GM12878 (cell line): ENCODE data around the gene ALG10B. TPM values are rescaled to one million over a fixed set of nuclear protein-coding genes. Genes with fewer than 3 reads are reported as not detected.
"Not testable (repeated sequence)": the region's sequence is repeated elsewhere in the genome, so short reads cannot be mapped to it uniquely, and the experiment has no call there.

Source experiments
- ATAC-seq: fragments of 200-7000 bp; cut with Tn5 transposase; 3 replicates; pipeline ENCODE4 v1.9.1; 2020; ENCODE audit warnings: mild to moderate bottlenecking, moderate library complexity
- BruUV-seq: library from RNA; stranded (reverse); fragments of 400-500 nt; replicated peaks from 2 replicates; lab custom pipeline; 2021; lab: Mats Ljungman, UMichigan
- CTCF ChIA-PET: fragments of 300-600 bp; sonication (Branson Sonifier 250); formaldehyde crosslinking; extraction: SDS; loops from one replicate; lab custom pipeline; 2021; ENCODE audit warnings: inconsistent platforms; lab: Yijun Ruan, JAX
- POLR2A ChIA-PET: fragments of 350-600 bp; formaldehyde crosslinking; extraction: SDS; loops from one replicate; lab custom pipeline; 2021; ENCODE audit warnings: inconsistent platforms; lab: Charles Lee
- RAD21 ChIA-PET: fragments of 300-600 bp; sonication (Branson Sonifier 250); formaldehyde crosslinking; loops from one replicate; lab custom pipeline; 2023; ENCODE audit warnings: antibody characterized with exemption; ENCODE audit not compliant: unreplicated experiment; lab: Charles Lee
- SMC1A ChIA-PET: fragments of 300-600 bp; sonication (Branson Sonifier 250); formaldehyde crosslinking; loops from one replicate; lab custom pipeline; 2023; ENCODE audit not compliant: unreplicated experiment, uncharacterized antibody; lab: Charles Lee
- DNase-seq: peaks from one replicate; pipeline ENCODE4 v3.0.0-alpha.2; 2011; ENCODE audit warnings: low read depth, low spot score
- FAIRE-seq: peaks from 3 replicates; lab custom pipeline; 2011; peaks lifted over from hg19 to GRCh38; lab: Jason Lieb, UNC
- H2AFZ ChIP-seq: 2 replicates; pipeline ENCODE4 v1.6.0; 2011; ENCODE audit warnings: low read depth, low read length, control low read depth; ENCODE audit not compliant: control insufficient read depth
- H3K27ac ChIP-seq: 2 replicates; pipeline ENCODE4 v1.5.1; 2011; ENCODE audit warnings: control low read depth; ENCODE audit not compliant: control insufficient read depth, insufficient read depth
- H3K27me3 ChIP-seq, 2 experiments: replicated peaks in 1 of 2; 2 replicates each; pipeline versions ENCODE4 v1.6.0 to v1.6.1; 2011; ENCODE audit warnings: low read length in 1 of 2; ENCODE audit not compliant: control insufficient read depth in 2 of 2, insufficient read depth in 2 of 2
- H3K36me3 ChIP-seq, 2 experiments: 2 replicates each; pipeline ENCODE4 v1.5.1; 2011; ENCODE audit warnings: low read length in 1 of 2; ENCODE audit not compliant: control insufficient read depth in 2 of 2, insufficient read depth in 2 of 2
- H3K4me1 ChIP-seq: 2 replicates; pipeline ENCODE4 v1.6.1; 2011; ENCODE audit warnings: mild to moderate bottlenecking, low read length, moderate library complexity, mixed read lengths; ENCODE audit not compliant: control insufficient read depth, insufficient read depth
- H3K4me2 ChIP-seq: 2 replicates; pipeline ENCODE4 v1.6.0; 2011; ENCODE audit warnings: control low read depth; ENCODE audit not compliant: control insufficient read depth, insufficient read depth
- H3K4me3 ChIP-seq: fragments of 200-600 bp; sonication (generic); 2 replicates; pipeline ENCODE4 v1.5.1; 2016
- H3K79me2 ChIP-seq: 2 replicates; pipeline ENCODE4 v1.6.0; 2011; ENCODE audit warnings: low read length; ENCODE audit not compliant: control insufficient read depth, insufficient read depth
- H3K9ac ChIP-seq: 2 replicates; pipeline ENCODE4 v1.8.0; 2011; ENCODE audit warnings: low read length, control low read depth, mixed read lengths; ENCODE audit not compliant: control insufficient read depth, insufficient read depth
- H3K9me3 ChIP-seq: replicated peaks from 3 replicates; pipeline ENCODE4 v1.5.1; 2011; ENCODE audit warnings: mild to moderate bottlenecking, low read length; ENCODE audit not compliant: control insufficient read depth, insufficient read depth
- H4K20me1 ChIP-seq: 2 replicates; pipeline ENCODE4 v1.6.0; 2011; ENCODE audit not compliant: control insufficient read depth, insufficient read depth
- CBX3 ChIP-seq: fragments of 200-600 bp; sonication (generic); IDR thresholded peaks from 2 replicates; pipeline ENCODE4 v1.6.1; 2016; ENCODE audit warnings: low read depth, borderline replicate concordance
- CHD2 ChIP-seq: IDR thresholded peaks from 2 replicates; pipeline ENCODE4 v1.6.1; 2011; ENCODE audit warnings: low read depth, low read length, improper control_type of control experiment, borderline replicate concordance
- FOS ChIP-seq: IDR thresholded peaks from 3 replicates; pipeline ENCODE4 v1.6.1; 2011; ENCODE audit warnings: borderline replicate concordance; ENCODE audit not compliant: insufficient read length; ENCODE audit errors: extremely low read depth
- JUNB ChIP-seq: IDR thresholded peaks from 2 replicates; pipeline ENCODE4 v1.6.1; 2016; ENCODE audit warnings: antibody characterized with exemption, mild to moderate bottlenecking
- KAT2A ChIP-seq: conservative IDR thresholded peaks from 2 replicates; pipeline ENCODE4 v1.6.1; 2011; ENCODE audit warnings: low read depth, low read length; ENCODE audit not compliant: control insufficient read depth
- NFIC ChIP-seq: IDR thresholded peaks from 2 replicates; pipeline ENCODE4 v1.6.1; 2012; ENCODE audit warnings: low read depth, mild to moderate bottlenecking, inconsistent platforms, low read length, moderate library complexity
- PAX8 ChIP-seq: fragments of 450-650 bp; IDR thresholded peaks from 2 replicates; pipeline ENCODE4 v1.6.1; 2017; ENCODE audit warnings: mild to moderate bottlenecking, moderate library complexity
- SMAD1 ChIP-seq: fragments of 450-650 bp; IDR thresholded peaks from 2 replicates; pipeline ENCODE4 v1.6.1; 2018; ENCODE audit warnings: mild to moderate bottlenecking, low read depth; ENCODE audit not compliant: partially characterized antibody
- TARDBP ChIP-seq: IDR thresholded peaks from 2 replicates; pipeline ENCODE4 v1.6.1; 2016; ENCODE audit warnings: borderline replicate concordance
- ZNF207 ChIP-seq: fragments of 450-650 bp; IDR thresholded peaks from 2 replicates; pipeline ENCODE4 v1.6.1; 2014; ENCODE audit warnings: antibody characterized with exemption, mild to moderate bottlenecking, borderline replicate concordance
- WGBS: methylation state at CpG from one replicate; pipeline ENCODE4 v1.1.6; 2016; ENCODE audit warnings: low lambda C conversion rate; ENCODE audit not compliant: insufficient replicate concordance, insufficient coverage; ENCODE audit errors: missing lambda C conversion rate; 5-methylcytosine and 5-hydroxymethylcytosine counted together
- in situ Hi-C: fragments of 300-500 bp; cut with MboI; formaldehyde crosslinking; loops from 9 replicates; pipeline ENCODE4 v1.14.3; 2018; ENCODE audit warnings: mixed read lengths
- intact Hi-C: fragments of 100-400 bp; cut with micrococcal nuclease; formaldehyde crosslinking; loops from one replicate; pipeline ENCODE4 v1.14.2; 2022; ENCODE audit not compliant: unreplicated experiment
- polyA plus RNA-seq, 11 experiments: library from polyadenylated mRNA; depleted of rRNA in 4 of 11; unstranded in 6 of 11; stranded (reverse) in 5 of 11; fragments of >200 nt; fragmentation: Nextera tagmentation in 4 of 11; fragmentation: Illumina TruSeq in 1 of 11; extraction: Ambion mirVana in 4 of 11; extraction: Trizol in 1 of 11; gene quantifications; 1 replicate in 1 of 11; 2 replicates in 10 of 11; pipeline versions ENCODE4 v1.2.1 to v1.2.3, GENCODE V29; 2011 to 2016; ENCODE audit warnings: inconsistent platforms in 2 of 11, missing spikeins in 2 of 11, low read depth in 1 of 11
- total RNA-seq, 4 experiments: library from RNA; depleted of rRNA in 3 of 4; stranded (reverse); fragments of >200 nt in 3 of 4; fragmentation: Illumina TruSeq in 1 of 4; extraction: Trizol in 1 of 4; gene quantifications; 2 replicates each; pipeline versions ENCODE4 v1.2.1 to v1.2.3, GENCODE V29; 2013 to 2021
- TF ChIP-seq, protein P1 (sequence below): IDR thresholded peaks from 2 replicates; pipeline ENCODE4 v1.6.1; 2012; ENCODE audit warnings: low read depth, low read length, improper control_type of control experiment
- TF ChIP-seq, protein P2 (sequence below): fragments of 150-350 bp; IDR thresholded peaks from 2 replicates; pipeline ENCODE4 v1.6.1; 2016; ENCODE audit warnings: low read depth, low read length

Gene ALG10B
- total and polyA plus RNA-seq, 10 of the 15 experiments (the other 5 are each of a cell fraction or from before 2014, with no cell fraction given), result 2.0 to 23.7 (median 8.8) TPM

GRCh38 chr12:38289396-38289795 lies 27.2 kb upstream of the ALG10B start (continued):
- TF ChIP-seq CBX3, result no peak

DNA sequence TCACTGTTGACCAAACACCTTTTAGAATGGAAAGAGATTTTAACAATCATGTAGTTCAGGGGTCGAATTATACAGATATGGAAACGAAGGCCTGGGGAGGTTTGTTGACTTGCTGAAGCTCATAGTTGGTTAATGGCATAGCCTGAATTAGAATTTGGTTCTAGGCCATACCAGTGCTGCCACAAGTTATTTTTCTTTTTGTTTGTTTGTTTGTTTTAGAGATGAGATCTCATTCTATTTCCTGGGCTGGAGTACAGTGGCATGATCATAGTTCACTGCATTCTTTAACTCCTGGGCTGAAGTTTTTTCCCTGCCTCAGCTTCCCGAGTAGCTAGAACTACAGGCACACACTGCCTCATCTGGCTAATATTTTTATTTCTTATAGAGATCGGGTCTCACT lies 25.4 kb upstream of the ALG10B start:
- intact Hi-C loops (no loop called here), in situ Hi-C loops (no loop called here)
- Histone ChIP-seq H3K4me2 (no peak overlapping the region), H3K79me2 (no peaks in the 10 kb centered on the region), H4K20me1 (no peaks in the 10 kb centered on the region), H3K27ac (no peak overlapping the region), H2AFZ (no peak overlapping the region), H3K9me3 (no peaks in the 10 kb centered on the region), H3K36me3 (no peaks in the 10 kb centered on the region), H3K4me1 (no peaks in the 10 kb centered on the region), H3K27me3 (no peaks in the 10 kb centered on the region), H3K4me3 (no peak overlapping the region), H3K9ac (no peak overlapping the region)
- no peak for ATAC-seq
- ChIA-PET SMC1A (no interaction called here), POLR2A (no interaction called here), RAD21 (no interaction called here), CTCF (no interaction called here)
- 18% methylated on average over 4 of the region's 4 CpGs for WGBS
- TF ChIP-seq KAT2A, result no peak
- TF ChIP-seq, protein P1, sequence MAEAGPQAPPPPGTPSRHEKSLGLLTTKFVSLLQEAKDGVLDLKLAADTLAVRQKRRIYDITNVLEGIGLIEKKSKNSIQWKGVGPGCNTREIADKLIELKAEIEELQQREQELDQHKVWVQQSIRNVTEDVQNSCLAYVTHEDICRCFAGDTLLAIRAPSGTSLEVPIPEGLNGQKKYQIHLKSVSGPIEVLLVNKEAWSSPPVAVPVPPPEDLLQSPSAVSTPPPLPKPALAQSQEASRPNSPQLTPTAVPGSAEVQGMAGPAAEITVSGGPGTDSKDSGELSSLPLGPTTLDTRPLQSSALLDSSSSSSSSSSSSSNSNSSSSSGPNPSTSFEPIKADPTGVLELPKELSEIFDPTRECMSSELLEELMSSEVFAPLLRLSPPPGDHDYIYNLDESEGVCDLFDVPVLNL, result no peak
- no peak for TF ChIP-seq CBX3
- TF ChIP-seq TARDBP, result no peak
- TF ChIP-seq ZNF207, result no peak
- TF ChIP-seq NFIC, result no peak
- no peak for TF ChIP-seq SMAD1
- TF ChIP-seq JUNB, result no peak
- no peak for TF ChIP-seq FOS
- TF ChIP-seq, protein P2, sequence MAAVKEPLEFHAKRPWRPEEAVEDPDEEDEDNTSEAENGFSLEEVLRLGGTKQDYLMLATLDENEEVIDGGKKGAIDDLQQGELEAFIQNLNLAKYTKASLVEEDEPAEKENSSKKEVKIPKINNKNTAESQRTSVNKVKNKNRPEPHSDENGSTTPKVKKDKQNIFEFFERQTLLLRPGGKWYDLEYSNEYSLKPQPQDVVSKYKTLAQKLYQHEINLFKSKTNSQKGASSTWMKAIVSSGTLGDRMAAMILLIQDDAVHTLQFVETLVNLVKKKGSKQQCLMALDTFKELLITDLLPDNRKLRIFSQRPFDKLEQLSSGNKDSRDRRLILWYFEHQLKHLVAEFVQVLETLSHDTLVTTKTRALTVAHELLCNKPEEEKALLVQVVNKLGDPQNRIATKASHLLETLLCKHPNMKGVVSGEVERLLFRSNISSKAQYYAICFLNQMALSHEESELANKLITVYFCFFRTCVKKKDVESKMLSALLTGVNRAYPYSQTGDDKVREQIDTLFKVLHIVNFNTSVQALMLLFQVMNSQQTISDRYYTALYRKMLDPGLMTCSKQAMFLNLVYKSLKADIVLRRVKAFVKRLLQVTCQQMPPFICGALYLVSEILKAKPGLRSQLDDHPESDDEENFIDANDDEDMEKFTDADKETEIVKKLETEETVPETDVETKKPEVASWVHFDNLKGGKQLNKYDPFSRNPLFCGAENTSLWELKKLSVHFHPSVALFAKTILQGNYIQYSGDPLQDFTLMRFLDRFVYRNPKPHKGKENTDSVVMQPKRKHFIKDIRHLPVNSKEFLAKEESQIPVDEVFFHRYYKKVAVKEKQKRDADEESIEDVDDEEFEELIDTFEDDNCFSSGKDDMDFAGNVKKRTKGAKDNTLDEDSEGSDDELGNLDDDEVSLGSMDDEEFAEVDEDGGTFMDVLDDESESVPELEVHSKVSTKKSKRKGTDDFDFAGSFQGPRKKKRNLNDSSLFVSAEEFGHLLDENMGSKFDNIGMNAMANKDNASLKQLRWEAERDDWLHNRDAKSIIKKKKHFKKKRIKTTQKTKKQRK, result no peak
- TF ChIP-seq CHD2, result no peak
- no peak for TF ChIP-seq PAX8
- DNase-seq, result no peak
- BruUV-seq, result no TSS peak
- FAIRE-seq, result no peak

DNA sequence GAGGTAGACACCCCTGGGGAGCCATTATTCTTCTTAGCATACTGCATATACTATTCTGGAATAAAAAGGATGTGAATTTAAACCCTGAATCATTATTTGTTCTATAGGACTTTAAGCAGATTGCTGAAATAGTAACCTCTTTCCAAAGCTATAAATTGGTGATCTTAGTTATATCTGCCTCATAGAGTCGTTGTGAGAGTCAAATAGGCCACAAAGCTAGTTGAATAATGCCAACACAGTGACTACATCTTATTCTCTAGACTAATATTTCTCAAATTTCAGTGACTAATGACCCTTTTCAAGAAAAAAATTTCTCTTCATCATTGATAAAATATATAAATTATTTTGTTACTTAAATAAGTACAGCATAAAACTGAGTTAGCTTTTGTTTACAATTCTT lies 13.6 kb upstream of the ALG10B start:
- RAD21 ChIA-PET, H3K27ac ChIP-seq, H3K4me1 ChIP-seq, H2AFZ ChIP-seq, H3K36me3 ChIP-seq, POLR2A ChIA-PET, H3K9me3 ChIP-seq, in situ Hi-C loops, H3K4me3 ChIP-seq, H3K9ac ChIP-seq, H3K79me2 ChIP-seq, DNase-seq, BruUV-seq, SMC1A ChIA-PET, ATAC-seq, H3K27me3 ChIP-seq, intact Hi-C loops, H3K4me2 ChIP-seq, H4K20me1 ChIP-seq, FAIRE-seq: not testable (repeated sequence)
- WGBS, result 0% methylated on average over 1 of the region's 1 CpG
- CTCF ChIA-PET, result interaction anchor here (1.3 kb wide), 1 partner anchor 11 kb away, joined by 4 read pairs; no protein-coding TSS in a partner anchor
